ENCODE measurements around the gene ZNF414.
"Not testable (repeated sequence)": the region's sequence is repeated elsewhere in the genome, so short reads cannot be mapped to it uniquely, and the experiment has no call there.

ZNF414 gene

GRCh38 chr19:8517551-8518442 lies 3.8 kb upstream of the ZNF414 start:
- peak; percentile 35 for DNase-seq

DNA sequence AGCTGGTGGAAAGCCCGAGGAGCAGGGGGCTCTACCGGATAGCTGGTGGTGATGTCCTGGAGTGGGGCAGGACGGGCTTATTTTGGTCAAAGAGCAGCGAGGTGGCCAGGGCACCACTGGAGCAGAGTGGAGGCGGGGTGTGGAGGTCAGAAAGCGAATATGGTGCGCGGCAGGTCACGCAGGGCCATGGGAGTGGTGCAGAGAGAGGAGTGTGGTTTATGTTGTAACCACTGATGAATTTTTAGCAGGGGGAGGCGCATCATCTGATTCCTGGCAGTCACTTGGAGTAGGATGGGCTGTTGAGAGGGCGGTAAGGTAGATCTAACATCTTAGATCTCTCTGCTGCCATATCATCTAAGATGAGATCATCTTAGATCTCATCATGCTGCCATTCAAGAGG lies 1.4 kb upstream of the ZNF414 start:
- DNase-seq, result peak; percentile 31

DNA sequence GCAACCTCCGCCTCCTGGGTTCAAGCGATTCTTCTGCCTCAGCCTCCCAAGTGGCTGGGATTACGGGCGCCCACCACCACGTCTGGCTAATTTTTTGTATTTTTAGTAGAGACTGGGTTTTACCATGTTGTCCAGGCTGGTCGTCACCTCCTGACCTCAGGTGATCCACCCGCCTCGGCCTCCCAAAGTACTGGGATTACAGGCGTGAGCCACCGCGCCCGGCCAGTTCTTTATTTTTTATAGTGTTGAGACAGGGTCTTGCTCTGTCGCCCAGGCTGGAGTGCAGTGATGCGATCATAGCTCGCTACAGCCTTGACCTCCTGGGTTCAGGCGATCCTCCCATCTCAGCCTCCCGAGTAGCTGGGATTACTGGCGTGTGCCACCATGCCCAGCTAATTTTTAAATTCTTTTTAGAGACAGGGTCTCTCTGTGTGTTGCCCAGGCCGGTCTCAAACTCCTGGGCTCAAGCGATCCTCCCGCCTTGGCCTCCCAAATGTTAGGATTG lies 590 bp upstream of the ZNF414 start:
- not testable (repeated sequence) for DNase-seq

GRCh38 chr19:8513036-8513686 lies 806 bp downstream of the ZNF414 start:
- no peak for DNase-seq

DNA sequence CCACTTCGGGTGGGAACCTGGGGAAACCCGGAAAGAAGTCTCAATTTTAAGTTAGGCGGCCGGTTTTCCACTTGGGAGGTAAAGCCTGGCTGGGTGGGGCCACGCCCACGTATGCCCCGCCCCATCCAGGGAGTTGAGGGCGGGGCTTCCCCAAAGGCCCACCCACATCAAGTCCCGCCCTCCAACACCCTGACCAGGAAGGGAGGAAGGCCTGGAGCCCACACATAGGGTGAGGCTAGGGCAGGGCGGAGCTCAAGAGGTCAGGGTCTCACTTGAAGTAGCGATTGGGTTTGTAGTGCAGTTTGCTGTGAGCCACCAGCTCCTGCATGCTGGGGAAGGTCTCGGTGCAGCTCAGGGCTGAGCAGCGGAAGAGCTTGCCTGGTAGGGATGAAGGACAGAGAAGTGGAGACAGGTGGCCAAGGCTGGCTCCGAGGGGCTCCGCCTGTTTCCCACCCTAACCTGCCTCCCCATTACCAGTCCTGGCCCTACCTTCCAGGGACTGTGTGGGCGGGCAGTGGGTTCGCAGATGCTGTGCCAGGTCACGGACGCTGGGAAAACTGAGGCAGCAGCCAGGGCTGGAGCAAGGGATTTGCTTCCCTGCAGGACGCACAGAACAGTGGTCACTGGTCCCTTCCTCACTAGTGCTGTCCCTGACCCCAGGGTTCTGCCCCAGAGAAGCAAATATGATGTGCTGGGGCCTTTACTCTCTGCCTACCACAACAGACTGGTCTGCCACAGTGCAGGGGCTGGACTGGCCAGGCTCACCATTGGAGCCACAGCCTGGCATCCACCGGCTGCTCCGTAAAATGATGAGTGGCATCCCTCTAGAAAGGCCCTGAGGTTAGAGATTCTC lies 1.6 kb downstream of the ZNF414 start:
- DNase-seq, result no peak

DNA sequence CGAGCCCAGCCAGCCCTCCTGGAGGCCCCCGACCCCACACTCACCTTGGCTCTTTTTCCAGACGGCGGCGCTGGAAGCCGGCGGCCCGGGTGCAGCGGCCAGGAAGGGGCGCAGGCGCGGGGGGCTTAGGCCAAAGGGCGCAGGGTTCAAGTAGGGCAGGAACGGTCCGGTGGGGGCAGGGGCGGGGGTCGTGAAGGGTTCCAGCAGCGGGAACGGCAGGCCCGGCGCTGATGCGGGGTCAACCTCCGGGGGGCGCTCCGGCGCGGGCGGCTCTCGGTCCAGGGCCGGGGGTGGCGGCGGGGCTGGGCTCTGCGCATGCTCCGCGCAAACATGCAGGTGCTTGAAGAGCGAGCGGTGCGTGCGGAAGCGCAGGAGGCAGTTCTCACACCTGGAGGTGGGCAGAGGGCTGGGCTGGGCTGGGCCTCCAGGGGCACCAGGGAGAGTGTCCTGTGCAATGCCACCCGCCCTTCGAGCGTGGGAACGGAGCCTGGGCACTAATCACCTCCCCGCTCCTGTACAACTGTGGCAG lies 2.3 kb downstream of the ZNF414 start:
- no peak for DNase-seq

GRCh38 chr19:8510589-8511115 lies 3.3 kb downstream of the ZNF414 start:
- DNase-seq, result no peak

DNA sequence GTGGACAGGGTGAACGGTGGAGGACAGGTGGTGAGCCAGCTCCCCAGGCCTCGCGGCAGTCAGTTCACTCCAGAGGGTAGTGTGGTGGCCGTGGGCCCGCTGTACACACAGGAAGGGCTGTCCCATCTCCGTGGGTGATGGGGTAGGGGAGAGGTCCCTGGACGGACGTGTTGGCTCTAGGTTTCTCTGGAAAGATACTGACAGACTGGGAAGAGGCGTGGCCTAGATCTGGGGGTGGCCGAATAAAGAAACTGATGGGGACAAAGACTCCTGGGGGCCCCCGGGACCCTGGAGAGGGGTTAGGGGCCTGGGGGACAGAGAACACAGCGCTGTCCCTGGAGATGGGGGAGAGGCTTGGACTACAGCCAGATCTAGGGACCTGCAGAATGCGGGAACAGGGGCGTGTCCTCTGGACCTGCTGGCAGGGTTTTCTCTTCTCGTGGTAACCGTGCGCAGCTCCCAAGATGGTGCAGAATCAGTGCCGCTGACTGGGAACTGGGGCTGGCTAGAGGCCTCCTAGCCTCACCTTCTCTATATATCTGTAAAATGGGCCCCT lies 7.5 kb downstream of the ZNF414 start:
- no peak for DNase-seq

- peak; percentile 68 for DNase-seq
These were observed 8.1 kb downstream of the ZNF414 start for GRCh38 chr19:8505680-8506401.

DNA sequence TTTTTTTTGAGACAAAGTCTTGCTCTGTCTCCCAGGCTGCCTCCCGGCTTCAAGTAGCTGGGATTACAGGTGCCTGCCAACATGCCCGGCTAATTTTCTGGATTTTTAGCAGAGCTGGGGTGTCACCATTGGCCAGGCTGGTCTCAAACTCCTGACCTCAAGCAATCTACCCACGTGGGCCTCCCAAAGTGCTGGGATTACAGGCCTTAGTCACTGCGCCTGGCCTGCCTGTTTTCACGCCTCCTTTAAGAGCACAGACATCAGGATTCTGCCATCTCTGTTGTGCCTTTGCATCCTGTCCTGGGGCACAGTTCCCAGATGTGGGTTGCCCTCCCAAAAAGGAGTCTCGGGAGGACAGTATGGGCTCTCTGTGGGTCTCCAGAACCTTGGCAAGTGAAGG lies 9.0 kb downstream of the ZNF414 start:
- DNase-seq, result no peak

DNA sequence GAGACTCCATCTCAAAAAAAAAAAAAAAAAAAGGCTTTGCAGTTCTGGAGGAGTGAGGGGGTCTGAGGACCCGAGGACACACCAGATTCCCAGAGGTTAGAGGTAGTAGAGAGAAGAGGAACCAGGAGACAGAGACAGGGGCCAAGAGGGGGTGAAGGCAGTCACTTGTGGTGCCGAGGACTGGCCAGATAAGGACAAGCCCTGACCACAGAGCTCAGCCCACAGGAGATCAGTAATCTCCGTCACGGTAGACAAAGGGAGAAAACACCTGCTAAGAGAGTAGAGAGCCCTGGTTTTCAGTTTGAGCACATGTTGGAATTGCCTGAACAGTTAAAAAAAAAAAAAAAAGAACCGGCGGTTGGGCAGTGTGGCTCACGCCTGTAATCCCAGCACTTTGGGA lies 9.8 kb downstream of the ZNF414 start:
- no peak for DNase-seq

DNA sequence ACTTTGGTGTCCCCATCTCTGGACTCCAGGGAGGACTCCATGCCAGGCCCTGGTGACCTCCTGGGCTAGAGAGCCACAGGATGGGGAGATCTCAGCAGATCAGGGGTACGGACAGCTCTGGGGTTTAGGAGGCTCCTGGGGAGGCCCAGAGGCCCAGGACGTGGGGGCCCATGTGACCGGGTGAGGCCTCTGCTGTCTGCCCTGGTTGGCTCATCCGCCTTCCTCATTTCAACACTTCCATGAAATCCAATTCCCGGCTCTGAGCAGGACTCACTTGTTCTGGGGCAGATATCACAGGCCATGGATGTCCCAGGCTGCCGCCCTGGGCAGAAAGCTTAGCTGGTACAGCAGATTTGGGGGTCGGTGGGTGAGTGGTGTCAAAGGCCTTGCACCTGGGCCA lies 10.5 kb downstream of the ZNF414 start:
- no peak for DNase-seq

DNA sequence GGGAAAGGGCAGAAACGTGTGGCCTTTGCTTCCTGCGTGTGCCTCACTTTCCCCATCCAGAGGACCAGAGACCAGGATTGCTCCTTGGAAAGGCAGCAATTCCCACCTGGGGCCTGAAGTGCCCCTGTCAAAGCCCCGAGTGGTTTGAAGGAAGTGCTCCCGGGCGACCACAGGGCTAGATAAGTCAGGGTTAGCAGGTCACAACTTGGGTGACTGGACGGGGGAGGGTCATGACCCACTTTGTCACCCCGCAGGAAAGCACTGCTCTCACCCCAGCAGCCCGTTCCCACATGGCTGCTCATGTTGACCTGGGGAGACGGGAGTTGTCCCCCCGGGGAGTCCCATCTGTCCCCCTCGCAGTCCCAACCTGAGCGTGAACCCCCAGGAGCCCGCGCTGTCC lies 12.0 kb downstream of the ZNF414 start:
- no peak for DNase-seq

DNA sequence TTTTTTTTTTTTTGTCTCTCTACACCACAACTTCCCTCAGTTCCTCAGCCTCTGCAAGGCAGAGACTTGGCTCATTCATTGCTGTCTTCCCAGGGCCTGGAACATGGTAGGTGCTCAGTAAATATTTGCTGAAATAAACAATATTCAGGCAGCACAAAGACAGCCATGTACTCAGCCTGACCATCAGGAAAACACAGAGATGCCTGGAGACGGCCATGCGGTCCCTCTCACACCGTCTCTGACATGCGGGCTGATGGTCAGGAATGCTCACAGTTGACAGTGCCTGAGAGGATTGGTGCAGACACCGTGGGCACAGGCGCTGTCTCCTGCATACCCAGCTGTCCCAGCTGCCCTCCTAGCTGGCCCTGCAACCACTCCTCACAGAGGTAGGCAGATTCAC lies 12.5 kb downstream of the ZNF414 start:
- DNase-seq, result no peak

DNA sequence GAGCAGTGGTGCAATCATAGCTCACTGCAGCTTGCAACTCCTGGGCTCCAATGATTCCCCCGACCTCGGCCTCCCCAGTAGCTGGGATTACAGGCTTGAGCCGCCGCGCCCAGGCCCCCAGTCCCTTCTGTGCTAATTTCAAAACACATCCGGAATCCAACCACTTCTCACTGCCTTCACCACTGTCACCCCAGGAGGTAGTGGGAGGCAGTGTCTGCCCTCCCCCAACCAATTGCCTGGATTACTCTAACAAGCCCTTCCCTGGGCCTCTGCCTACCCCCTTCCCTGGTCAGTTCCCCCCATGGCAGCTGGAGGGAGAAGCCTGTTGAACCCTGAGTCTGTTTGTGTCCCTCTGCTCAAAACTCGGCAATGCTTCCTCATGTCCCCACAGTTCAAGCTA lies 13.8 kb downstream of the ZNF414 start:
- no peak for DNase-seq

DNA sequence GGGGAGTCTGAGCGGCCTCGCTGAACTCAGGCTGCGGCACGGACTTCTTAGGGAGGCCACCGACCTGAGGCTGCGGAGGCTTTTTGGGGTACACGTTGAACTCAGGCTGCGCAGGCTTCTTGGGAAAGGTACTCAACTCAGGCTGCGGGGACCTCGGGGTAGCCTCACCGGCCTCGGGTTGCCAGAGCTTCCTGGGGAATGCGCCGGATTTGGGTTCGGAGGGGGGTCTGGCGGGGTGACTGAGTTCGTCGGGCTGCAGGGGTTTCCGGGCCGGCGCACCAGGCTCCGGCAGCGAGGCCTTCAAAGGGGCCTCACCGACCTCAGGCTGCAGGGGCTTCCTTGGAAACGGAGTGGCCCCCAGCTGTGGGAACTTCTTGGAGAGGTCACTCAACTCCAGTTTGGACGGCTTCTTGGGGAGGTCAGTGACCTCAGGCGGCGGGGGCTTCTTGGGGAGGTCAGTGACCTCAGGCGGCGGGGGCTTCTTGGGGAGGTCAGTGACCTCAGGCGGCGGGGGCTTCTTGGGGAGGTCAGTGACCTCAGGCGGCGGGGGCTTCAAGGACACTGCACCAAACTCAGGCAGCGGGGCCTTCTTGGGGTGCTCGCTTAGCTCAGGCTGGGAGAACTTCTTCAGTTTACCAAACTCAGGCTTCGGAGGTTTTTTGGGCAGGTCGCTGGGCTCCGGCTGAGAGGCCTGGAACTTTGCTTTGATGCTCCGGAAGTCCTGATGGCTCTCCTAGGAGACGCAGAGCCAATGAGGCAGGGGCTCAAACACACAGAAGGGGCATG lies 14.7 kb downstream of the ZNF414 start:
- DNase-seq, result no peak

DNA sequence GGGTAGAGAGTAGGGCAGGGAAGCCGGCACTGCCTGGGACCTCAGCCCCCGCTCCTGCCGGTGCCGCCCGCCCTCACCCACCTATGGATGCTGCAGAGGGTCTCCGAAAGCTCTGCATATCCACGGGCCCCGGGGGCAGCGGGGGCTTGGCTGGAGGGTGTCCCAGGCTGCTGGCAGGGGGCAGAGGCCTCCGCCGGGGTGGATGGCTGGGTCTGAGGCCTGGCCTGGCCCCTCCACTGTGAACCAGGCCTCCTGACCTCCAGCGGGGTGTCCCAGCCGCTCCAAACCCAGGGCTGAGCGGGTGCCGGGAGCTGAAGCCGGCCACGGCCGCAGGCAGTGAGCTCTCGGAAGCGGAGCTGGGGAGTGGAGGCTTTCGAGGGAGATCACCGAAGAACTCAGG lies 15.7 kb downstream of the ZNF414 start:
- no peak for DNase-seq

GRCh38 chr19:8494158-8494557 lies 19.8 kb downstream of the ZNF414 start:
- DNase-seq, result no peak

DNA sequence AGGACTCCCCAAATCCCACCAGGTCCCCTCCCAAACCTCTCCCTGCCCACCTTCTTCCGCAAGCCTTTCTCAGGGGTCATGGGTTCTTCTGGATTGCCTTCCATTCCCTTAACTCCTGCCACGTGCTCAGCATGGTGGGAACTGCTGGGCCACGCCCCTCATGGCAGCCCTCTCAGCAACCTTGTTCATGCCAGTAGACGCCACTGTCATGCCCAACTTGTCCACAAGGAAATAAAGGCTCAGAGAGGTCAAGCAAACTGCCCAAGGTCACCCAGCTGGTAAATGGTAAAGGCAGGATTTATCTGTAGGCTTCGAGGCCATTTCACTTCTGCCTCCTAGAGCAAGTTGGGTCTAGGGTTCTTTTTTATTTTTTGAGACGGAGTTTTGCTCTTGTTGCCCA lies 22.4 kb downstream of the ZNF414 start:
- DNase-seq, result no peak

GRCh38 chr19:8490873-8491272 lies 23.1 kb downstream of the ZNF414 start:
- DNase-seq, result no peak

DNA sequence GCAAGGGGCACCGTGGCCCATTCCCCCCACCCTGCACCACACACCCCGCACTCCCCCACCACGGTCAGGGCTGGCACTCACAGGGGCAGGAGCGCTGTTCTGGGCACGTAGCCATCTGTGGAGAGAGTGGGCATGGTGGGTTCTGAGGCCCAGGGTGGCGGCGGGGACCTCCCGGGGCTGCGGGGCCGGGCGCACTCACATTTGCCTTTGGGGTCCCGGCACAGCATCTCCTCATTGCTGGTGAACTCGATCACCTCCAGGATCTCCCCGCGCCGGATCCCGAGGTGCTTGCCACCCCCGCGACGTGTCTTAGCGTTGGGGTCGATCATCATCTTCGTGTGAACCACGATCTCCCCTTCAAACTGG lies 23.6 kb downstream of the ZNF414 start:
- DNase-seq, result no peak

All from T-helper 9 cell (primary cell).